GM12801 (cell line): ENCODE measurements around the gene INTS11.

ENCODE experiments used
- CTCF ChIP-seq: IDR thresholded peaks from one replicate; pipeline ENCODE4 v1.5.1; 2011; ENCODE audit warnings: control low read depth; ENCODE audit not compliant: insufficient read length; ENCODE audit errors: extremely low read depth

The INTS11 gene

GRCh38 chr1:1338278-1338677 is 13.8 kb upstream of the INTS11 start:
- TF ChIP-seq CTCF: no peak

- no peak for TF ChIP-seq CTCF
These were observed 13.3 kb upstream of the INTS11 start for GRCh38 chr1:1337793-1338147.

- no peak for TF ChIP-seq CTCF
These were observed 12.7 kb upstream of the INTS11 start for GRCh38 chr1:1336931-1337792.

GRCh38 chr1:1336446-1336845 is 12.0 kb upstream of the INTS11 start:
- no peak for TF ChIP-seq CTCF

GRCh38 chr1:1335792-1336248 is 11.4 kb upstream of the INTS11 start:
- TF ChIP-seq CTCF: no peak

- no peak for TF ChIP-seq CTCF
These were observed 10.8 kb upstream of the INTS11 start for GRCh38 chr1:1335283-1335682.

GRCh38 chr1:1334835-1335234 is 10.4 kb upstream of the INTS11 start:
- TF ChIP-seq CTCF: no peak
